ENCODE data around the gene LZTFL1. TPM values are rescaled to one million over a fixed set of nuclear protein-coding genes. Genes with fewer than 3 reads are reported as not detected.

LZTFL1 gene
- total RNA-seq, 4 donors from 2014 or later, result 12.6 to 30.9 (median 23.3) TPM

DNA sequence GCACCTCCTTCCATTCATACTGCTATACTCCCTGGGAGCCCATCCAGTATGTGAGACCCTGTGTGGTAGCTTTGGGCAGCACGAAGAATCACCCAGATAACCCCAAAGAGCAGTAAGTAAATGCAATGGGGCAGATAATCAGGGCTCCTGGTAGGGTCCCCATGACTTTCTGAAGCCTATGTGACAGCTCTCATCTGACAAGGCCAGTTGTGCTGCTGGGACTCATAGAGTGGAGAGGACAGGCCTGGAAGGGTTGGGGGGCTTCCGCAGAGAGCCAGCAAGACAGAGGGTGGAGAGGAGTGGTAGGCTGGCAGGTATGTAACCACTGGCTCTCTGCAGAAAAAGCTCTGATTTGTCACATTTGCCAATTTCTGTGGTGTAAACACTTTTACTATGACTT lies 42.3 kb downstream of the LZTFL1 start:
- no peaks in the 10 kb centered on the region for H3K9me3 ChIP-seq
- no peak overlapping the region for H3K27ac ChIP-seq
- 88 to 100% methylated on average over 1 of the region's 2 CpGs for WGBS, 2 donors (ENCODE audit: low coverage in 1 of 2)
- H3K4me3 ChIP-seq, result no peak overlapping the region
- H3K36me3 ChIP-seq, result no peaks in the 10 kb centered on the region
- H3K4me1 ChIP-seq, result peaks cover 0 to 15% (median 4%) of the 10 kb centered on the region in 3 donors
- ATAC-seq, result no peak
- peaks cover 62% of the 10 kb centered on the region for H3K27me3 ChIP-seq
- TF ChIP-seq POLR2A (IDR thresholded peaks at IDR 0.05) (no peak), POLR2AphosphoS5 (IDR thresholded peaks at IDR 0.05) (no peak), EP300 (IDR thresholded peaks at IDR 0.05) (no peak)
- TF ChIP-seq, protein P1, sequence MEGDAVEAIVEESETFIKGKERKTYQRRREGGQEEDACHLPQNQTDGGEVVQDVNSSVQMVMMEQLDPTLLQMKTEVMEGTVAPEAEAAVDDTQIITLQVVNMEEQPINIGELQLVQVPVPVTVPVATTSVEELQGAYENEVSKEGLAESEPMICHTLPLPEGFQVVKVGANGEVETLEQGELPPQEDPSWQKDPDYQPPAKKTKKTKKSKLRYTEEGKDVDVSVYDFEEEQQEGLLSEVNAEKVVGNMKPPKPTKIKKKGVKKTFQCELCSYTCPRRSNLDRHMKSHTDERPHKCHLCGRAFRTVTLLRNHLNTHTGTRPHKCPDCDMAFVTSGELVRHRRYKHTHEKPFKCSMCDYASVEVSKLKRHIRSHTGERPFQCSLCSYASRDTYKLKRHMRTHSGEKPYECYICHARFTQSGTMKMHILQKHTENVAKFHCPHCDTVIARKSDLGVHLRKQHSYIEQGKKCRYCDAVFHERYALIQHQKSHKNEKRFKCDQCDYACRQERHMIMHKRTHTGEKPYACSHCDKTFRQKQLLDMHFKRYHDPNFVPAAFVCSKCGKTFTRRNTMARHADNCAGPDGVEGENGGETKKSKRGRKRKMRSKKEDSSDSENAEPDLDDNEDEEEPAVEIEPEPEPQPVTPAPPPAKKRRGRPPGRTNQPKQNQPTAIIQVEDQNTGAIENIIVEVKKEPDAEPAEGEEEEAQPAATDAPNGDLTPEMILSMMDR (IDR thresholded peaks at IDR 0.05), result no peak

DNA sequence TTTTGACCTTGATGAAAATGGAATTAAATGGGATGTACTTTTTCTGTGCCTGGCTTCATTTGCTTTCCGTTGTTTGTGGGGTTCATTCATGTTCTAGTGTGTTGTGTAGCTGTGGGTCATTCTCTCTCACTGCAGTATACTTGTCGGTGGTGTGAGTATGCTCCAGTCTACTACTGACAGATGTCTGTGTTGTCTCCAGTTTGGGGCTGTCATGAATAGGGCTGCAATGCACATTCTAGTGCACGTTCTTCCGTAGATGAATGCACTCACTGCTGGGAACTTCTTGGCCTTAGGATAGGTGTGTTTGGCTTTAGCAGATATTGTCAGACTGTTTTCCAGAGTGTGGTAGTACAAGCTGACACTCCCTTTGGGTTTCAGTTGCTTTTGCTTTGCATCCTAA lies 43.9 kb downstream of the LZTFL1 start:
- H3K9me3 ChIP-seq, result no peaks in the 10 kb centered on the region
- peaks cover 75% of the 10 kb centered on the region for H3K27me3 ChIP-seq
- no peak for ATAC-seq
- H3K4me3 ChIP-seq, result no peak overlapping the region
- no peak overlapping the region for H3K27ac ChIP-seq
- TF ChIP-seq POLR2AphosphoS5 (IDR thresholded peaks at IDR 0.05) (no peak), POLR2A (IDR thresholded peaks at IDR 0.05) (no peak), EP300 (IDR thresholded peaks at IDR 0.05) (no peak)
- TF ChIP-seq, protein P1 (IDR thresholded peaks at IDR 0.05), result no peak
- H3K4me1 ChIP-seq, result peaks cover 0 to 15% (median 4%) of the 10 kb centered on the region in 3 donors
- no peaks in the 10 kb centered on the region for H3K36me3 ChIP-seq
- WGBS, 2 donors (ENCODE audit: low coverage in 1 of 2), result 81 to 82% methylated on average over 3 to 4 of the region's 4 CpGs

DNA sequence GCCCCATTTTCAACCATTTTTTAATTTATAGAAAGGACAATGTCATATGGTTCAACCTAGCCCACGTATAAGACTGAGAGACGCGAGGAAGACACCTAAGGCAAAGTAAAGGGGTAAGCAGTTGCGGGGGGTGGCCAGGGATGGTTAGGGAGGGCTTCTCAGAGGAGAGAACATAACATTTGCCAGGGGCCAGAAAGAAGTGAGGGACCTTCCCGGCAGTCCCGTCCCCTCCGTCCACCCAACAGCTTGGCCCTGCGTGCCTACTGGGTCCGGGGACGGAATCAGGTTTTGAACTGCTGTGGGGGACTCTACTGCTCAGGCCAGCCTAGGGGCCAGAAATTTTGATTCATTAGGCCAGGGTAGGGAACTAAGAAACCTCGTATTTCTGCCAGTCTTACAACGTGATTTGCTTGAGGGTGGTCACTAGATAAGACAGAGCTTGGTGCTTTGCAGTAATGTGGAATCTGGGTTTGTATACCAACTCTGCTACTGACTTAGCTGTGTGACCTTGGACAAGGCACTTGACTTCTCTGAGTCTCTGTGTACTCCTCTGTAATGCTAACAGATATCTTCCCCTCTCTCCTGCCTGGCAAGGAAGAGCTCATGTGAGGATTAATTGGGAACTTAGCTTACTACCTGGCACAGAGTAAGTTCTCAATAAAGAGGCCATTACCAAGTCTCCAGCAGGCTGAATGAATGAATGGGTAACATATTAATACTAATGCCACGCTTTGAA lies 44.8 kb downstream of the LZTFL1 start:
- Histone ChIP-seq H3K4me1 (peaks cover 0 to 15% (median 4%) of the 10 kb centered on the region in 3 donors), H3K36me3 (no peaks in the 10 kb centered on the region), H3K27me3 (peaks cover 75% of the 10 kb centered on the region), H3K4me3 (peak overlapping the region in 1 of 2 donors; percentile 57), H3K27ac (no peak overlapping the region), H3K9me3 (no peaks in the 10 kb centered on the region)
- no peak for ATAC-seq
- WGBS, 2 donors (ENCODE audit: low coverage in 1 of 2), result 51 to 64% methylated on average over 8 of the region's 13 CpGs
- TF ChIP-seq, protein P1 (IDR thresholded peaks at IDR 0.05), result no peak
- no peak for TF ChIP-seq EP300 (IDR thresholded peaks at IDR 0.05)
- no peak for TF ChIP-seq POLR2AphosphoS5 (IDR thresholded peaks at IDR 0.05)
- no peak for TF ChIP-seq POLR2A (IDR thresholded peaks at IDR 0.05)

DNA sequence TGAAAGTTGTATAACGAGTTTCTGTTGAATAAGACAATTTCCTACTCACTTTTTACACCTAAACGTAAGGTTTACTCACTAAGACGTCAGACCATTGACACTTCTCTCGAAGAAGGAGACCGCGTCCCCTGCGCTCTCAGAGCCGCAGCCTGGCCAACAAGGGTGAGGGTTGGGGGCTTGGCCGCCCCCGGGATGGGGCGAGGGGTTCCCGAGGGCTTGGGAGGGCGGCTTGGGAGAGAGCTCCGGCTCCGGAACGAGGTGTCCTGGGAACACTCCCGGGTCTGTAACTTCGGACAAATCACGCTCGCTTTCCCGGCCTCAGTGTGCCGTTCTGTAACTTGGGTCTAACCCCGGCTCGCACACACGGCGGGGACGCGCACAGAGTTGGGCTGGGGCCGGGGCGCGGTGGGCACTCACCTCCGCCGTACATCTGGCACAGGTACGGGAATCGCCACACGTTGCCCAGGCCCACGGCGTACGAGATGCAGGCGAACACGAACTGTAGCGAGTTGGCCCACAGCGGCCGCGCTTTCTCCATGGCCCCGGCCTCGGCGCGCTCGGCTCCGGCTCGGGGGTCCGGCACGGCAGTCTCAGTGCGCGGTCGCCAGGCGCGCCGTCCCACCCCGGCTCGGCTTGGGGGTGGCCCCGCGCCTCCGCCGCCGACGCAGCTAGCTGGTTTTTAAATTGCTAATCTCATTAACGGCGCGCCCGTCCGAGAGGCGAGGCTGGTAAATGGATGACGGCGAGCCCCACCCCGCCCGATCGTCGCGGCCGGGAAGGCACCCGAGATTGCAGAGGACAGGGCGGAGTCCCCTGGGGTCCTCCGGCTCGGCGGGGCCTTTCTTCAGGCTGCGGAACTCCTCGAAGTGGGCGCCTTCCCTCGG lies 45.8 kb downstream of the LZTFL1 start, which contains the start of gene SLC6A20:
Gene SLC6A20 (minus strand): TSS at position 655 of the 884 bp plus-strand sequence. CDS start 117 bp downstream, at position 538.
- TF ChIP-seq, protein P1 (IDR thresholded peaks at IDR 0.05), result no peak
- TF ChIP-seq EP300 (IDR thresholded peaks at IDR 0.05) (no peak), POLR2A (IDR thresholded peaks at IDR 0.05) (no peak), POLR2AphosphoS5 (IDR thresholded peaks at IDR 0.05) (no peak)
- Histone ChIP-seq H3K27me3 (peaks cover 75% of the 10 kb centered on the region), H3K4me3 (peak within 1 kb of the TSS; percentile 16 to 57)

More for the DNA sequence above, 45.8 kb downstream of the LZTFL1 start, which contains the start of gene SLC6A20:
- no peak for ATAC-seq
- no peaks in the 10 kb centered on the region for H3K9me3 ChIP-seq
- 5 to 6% methylated on average over 3 to 5 of the region's 91 CpGs for WGBS, 2 donors (ENCODE audit: low coverage in 1 of 2)
- H3K36me3 ChIP-seq, result no peaks in the 10 kb centered on the region
- peaks cover 0 to 15% (median 4%) of the 10 kb centered on the region in 3 donors for H3K4me1 ChIP-seq
- no peak within 1 kb of the TSS for H3K27ac ChIP-seq

Data from gastroesophageal sphincter (tissue), 4 donors.